NOMO-1 (cell line): ENCODE results near the gene F8A2.
"Not testable (repeated sequence)": the region's sequence is repeated elsewhere in the genome, so short reads cannot be mapped to it uniquely, and the experiment has no call there.

ENCODE experiments used
- DNase-seq, 2 experiments: peaks; one replicate each; lab custom pipeline; 2025; ENCODE audit not compliant: unreplicated experiment in 2 of 2; lab: John Stamatoyannopoulos, UW

The F8A2 gene

GRCh38 chrX:155381843-155382528, at the start of gene F8A2:
Gene F8A2 (plus strand): TSS chrX:155382095. CDS start chrX:155382115, 20 bp downstream.
- not testable (repeated sequence) for DNase-seq

GRCh38 chrX:155333544-155334100, 48.3 kb upstream of the F8A2 start:
- DNase-seq = no peak

- DNase-seq = no peak
Measured at GRCh38 chrX:155334486-155335336, 47.2 kb upstream of the F8A2 start, which contains the start of gene CLIC2. Gene CLIC2 (minus strand): TSS chrX:155334614. CDS start chrX:155334427, 187 bp downstream.

DNA sequence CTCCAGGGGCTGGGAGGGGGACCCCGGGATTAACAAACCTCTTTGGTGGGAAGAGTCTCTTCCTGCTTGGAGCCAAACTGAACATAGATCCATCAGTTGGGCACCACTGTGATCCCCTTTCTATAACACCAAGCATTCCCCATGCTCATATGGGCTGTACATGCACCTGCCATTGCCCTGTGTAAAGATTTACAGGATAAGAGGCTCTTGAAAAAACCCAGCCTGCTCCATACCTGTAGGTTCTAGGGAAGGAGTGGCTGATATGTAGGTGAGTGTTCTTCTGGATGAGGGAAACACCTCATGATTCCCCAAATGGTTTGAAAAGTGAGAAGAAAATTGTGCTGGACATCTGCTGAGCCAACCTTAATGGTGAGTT, 46.6 kb upstream of the F8A2 start:
- not testable (repeated sequence) for DNase-seq

- DNase-seq = not testable (repeated sequence)
Measured at GRCh38 chrX:155345689-155346088, 36.2 kb upstream of the F8A2 start.

- not testable (repeated sequence) for DNase-seq
Measured at GRCh38 chrX:155349448-155349847, 32.4 kb upstream of the F8A2 start.

DNA sequence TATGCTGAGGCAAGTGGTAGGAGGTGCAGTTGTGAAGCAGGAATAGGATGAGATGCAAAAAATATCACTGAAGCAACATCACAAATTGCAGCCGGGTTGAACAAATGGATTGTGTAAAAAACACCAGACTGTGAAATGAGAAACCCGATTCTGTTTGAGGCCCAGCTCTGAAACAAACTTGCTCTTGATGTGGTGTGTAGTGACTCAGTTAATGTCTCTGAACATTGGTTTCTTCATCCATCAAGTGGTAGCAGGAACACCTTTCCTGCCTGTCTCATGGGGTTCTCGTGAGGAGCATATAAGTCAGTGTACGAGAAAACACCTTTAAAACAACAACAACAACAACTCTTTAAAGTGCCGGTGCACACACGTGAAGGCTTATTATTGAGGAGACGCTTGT, 18.2 kb upstream of the F8A2 start:
- not testable (repeated sequence) for DNase-seq

DNA sequence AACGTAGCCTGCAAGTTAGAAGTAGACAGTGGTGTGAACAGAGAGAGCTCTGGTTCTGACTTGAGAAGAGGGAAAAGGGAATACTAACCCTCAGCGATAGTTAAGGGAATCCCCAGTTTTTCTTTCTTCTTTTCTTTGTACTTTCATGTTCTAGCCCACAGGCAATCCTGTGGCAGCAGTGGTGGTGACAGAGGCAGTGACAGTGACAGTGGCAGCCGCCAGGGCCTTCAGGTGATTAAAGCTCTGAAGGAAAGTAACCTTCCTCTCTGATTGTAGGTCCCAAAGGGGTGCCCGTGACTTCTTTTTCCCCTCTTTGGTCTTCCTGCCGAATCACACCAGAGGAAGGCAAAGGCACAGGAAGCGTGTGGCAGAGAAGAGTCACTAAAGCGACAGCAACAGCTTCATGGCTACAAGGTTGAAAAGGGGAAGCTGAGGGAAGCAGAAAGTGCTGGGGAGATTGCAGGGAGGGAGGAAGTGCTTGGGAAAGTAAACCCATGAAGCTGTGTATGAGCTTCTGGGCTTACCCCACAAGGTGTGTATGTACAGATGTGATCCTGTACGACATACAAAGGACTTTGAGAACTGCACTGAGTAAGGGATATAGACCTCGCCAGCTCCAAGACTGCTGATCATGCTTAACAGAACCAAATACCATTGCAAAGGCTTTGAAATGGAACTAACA, 8.0 kb upstream of the F8A2 start:
- not testable (repeated sequence) for DNase-seq

DNA sequence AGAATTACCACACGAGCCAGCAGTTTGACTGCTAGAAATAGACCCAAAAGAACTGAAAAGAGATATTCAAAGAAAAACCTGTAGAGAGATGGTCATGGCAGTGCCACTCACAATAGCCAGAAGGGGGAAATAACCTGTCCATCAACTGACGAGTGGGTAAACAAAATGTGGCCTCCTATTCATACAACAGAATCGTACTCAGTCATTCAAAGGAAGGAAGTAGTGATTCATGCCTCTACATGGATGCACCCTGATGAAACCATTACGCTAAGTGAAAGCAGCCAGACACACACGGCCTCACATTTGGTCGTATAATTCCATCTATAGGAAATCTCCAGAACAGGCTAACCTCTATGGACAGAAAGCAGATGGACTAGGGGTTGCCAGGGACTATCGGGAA, 2.1 kb upstream of the F8A2 start:
- not testable (repeated sequence) for DNase-seq

GRCh38 chrX:155382529-155382967, 653 bp downstream of the F8A2 start:
- not testable (repeated sequence) for DNase-seq

DNA sequence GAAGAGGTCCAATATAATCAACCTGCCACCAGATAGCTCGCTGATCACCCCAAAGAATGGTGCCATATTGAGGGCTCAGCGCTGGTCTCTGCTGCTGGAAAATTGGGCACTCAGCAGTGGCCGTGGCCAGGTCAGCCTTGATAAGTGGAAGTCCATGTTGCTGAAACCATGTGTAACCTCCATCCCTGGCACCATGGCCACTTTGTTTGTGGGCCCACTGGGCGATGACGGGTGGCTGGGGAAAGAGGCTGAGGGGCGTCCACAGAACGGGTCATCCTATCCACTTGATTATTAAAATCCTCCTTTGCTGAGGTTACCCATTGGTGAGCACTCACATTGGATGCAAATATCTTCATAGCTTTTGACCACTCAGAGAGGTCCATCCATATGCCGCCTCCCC, 7.7 kb downstream of the F8A2 start:
- DNase-seq = no peak

- not testable (repeated sequence) for DNase-seq
Measured at GRCh38 chrX:155394747-155395276, 12.9 kb downstream of the F8A2 start.

DNA sequence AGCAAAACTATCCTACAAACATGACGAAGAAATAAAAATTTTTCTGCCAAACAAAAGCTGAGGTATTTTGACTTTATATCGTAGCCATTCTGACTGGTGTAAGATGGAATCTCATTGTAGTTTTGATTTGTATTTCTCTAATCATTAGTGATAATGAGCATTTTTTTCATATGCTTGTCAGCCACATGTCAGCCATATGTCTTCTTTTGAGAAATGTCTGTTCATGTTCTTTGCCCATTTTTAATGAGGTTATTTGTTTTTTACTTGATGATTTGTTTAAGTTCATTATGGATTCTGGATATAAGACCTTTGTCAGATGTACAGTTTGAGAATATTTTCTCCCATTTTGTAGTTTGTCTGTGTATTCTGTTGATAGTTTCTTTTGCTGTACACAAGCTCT, 24.5 kb downstream of the F8A2 start:
- no peak for DNase-seq

DNA sequence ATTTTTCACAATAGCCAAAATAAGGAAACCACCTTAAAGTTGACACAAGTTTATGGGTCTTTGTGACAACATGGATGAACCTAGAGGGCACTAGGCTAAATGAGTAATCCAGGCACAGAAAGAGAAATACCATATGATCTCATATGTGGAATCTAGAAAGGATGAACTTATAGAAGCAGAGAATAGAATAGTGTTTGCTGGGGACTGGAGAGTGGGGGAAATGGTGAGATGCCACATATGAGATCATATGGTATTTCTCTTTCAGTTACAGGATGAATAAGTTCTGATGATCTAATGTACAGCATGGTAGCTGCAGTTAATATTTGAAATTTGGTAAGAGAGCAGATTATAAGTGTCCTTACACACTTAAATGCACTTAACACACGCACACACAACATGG, 35.9 kb downstream of the F8A2 start:
- DNase-seq = no peak
